GM12873 (cell line): ENCODE results near the gene COMMD3.

Source experiments
- CTCF ChIP-seq: IDR thresholded peaks from 2 replicates; pipeline ENCODE4 v1.5.1; 2012; ENCODE audit warnings: low read depth, mild to moderate bottlenecking, moderate library complexity, low read length, control low read depth; ENCODE audit not compliant: insufficient read depth; ENCODE audit errors: missing control alignments

COMMD3 gene

GRCh38 chr10:22324893-22325271 is 8.7 kb downstream of the COMMD3 start:
- no peak for TF ChIP-seq CTCF

GRCh38 chr10:22325272-22326144 is 9.3 kb downstream of the COMMD3 start:
- no peak for TF ChIP-seq CTCF

- TF ChIP-seq CTCF: no peak
These were observed 10.0 kb downstream of the COMMD3 start for GRCh38 chr10:22326145-22326702.

GRCh38 chr10:22329150-22329549 is 13.0 kb downstream of the COMMD3 start:
- no peak for TF ChIP-seq CTCF

GRCh38 chr10:22332116-22332692 is 16.0 kb downstream of the COMMD3 start:
- no peak for TF ChIP-seq CTCF

GRCh38 chr10:22333167-22333974 is 17.2 kb downstream of the COMMD3 start:
- TF ChIP-seq CTCF: no peak

- no peak for TF ChIP-seq CTCF
These were observed 17.7 kb downstream of the COMMD3 start for GRCh38 chr10:22333975-22334282.
